Measurements from ENCODE around the gene PAK2.
"Not testable (repeated sequence)": the region's sequence is repeated elsewhere in the genome, so short reads cannot be mapped to it uniquely, and the experiment has no call there.

Gene PAK2

DNA sequence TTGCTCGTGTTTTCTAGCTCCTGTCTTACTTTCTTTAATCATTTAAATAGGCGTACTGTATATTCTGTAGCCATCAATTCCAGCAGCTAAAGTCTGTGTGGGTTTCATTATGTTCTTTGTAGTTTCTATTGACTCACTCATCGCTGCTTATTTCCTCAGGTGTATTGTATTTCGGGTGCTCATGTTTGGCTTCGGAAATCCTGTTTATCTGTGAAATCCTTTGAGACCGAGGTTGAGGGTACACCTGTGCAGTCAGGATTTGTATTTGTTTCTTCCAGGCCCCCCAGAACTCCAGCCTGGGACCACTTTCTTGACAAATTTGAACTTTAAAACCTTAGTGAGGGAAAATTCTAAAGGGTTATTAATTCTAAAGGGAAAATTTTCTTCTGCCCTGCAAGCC, 2.0 kb upstream of the PAK2 start:
- Histone ChIP-seq H3K27me3 (ENCODE audit: control insufficient read depth, insufficient read depth, low read length) (no peaks in the 10 kb centered on the region), H3K36me3 (ENCODE audit: control insufficient read depth, insufficient read depth, low read length) (peaks cover 4% of the 10 kb centered on the region; the same call in 1 of the 2 replicates), H3K4me3 (ENCODE audit: low read depth, low read length) (no peak overlapping the region), H3K4me1 (ENCODE audit: control insufficient read depth, insufficient read depth, low read length) (peaks cover 5% of the 10 kb centered on the region; the same call in 1 of the 2 replicates), H3K27ac (ENCODE audit: low read depth, low read length) (no peak overlapping the region), H3K9me3 (ENCODE audit: control insufficient read depth, insufficient read depth, low read length) (no peaks in the 10 kb centered on the region), H3K9ac (ENCODE audit: low read depth, low read length) (no peak overlapping the region)

DNA sequence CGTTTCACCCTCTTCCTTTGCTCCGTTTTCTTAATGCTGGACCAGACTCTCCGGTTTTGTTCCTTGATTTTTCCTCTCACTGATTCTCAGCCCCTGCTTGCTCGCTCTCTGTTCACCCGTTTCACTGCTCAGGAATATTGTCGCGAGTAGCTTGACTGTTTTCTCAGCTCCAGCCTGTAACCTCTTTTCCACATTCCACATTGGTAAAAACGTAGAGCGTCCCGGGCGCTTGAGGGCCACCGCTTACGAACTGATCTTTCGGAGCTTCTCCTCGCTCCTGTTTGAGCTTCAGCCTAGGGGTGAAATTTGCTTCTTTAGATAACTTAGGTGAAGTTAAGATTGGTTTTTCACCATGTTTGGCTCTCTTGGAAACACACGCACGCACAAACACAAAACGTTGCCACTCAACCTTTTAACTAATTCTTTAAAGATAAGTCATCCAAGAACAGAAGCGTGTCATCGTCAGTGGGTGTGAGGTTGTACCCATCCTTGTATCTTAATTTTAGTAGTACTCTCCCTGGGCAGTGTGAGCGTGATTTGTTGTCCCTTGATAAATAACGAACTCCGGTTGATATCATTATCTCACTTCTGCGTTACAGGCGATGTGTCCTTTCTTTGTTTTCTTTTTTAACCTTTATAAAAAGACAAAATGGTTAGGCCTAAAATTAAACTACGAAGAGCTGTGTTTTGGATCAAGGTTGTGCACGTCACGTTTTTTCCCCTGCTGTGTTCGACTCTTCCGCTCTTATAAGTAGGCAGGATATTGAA, 1.0 kb downstream of the PAK2 start:
- Histone ChIP-seq H3K27ac (ENCODE audit: low read depth, low read length) (peak overlapping the region; percentile 96), H3K36me3 (ENCODE audit: control insufficient read depth, insufficient read depth, low read length) (peaks cover 1% of the 10 kb centered on the region; the same call in 1 of the 2 replicates), H3K4me3 (ENCODE audit: low read depth, low read length) (peak overlapping the region; percentile 98), H3K4me1 (ENCODE audit: control insufficient read depth, insufficient read depth, low read length) (peaks cover 16% of the 10 kb centered on the region), H3K9ac (ENCODE audit: low read depth, low read length) (peak overlapping the region; percentile 93), H3K9me3 (ENCODE audit: control insufficient read depth, insufficient read depth, low read length) (no peaks in the 10 kb centered on the region), H3K27me3 (ENCODE audit: control insufficient read depth, insufficient read depth, low read length) (no peaks in the 10 kb centered on the region)

DNA sequence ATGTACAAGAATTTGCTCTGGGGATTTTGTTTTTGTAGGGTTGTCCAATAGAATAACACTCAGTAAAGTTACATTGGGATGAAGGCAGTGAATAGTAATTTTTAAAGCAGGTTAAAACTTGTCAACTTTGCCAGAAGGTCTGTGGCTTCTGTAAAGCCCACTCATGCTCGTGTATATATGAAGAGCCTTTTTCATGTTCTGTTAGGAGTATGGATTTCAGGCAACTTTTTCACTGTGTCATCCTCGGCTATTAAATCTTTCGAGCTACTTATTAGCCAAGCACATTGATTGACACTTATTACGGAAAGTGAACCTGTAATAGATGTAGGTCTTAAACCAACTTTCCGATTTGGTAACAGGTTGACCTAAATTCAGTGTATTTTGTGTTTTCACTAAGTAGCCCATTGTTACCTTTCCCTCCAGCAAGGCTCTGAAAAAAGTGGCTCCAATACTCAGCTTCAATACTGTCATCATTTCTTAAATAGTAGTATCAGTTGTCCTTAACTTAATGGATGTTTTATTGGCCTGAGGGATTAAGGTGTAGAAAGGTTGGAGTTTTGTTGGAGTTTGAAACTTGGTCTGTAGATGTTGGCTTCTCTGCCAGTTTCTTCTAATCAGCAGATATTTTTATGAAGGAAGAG, 1.7 kb downstream of the PAK2 start:
- Histone ChIP-seq H3K9ac (ENCODE audit: low read depth, low read length) (peak overlapping the region; percentile 93; the same call in 1 of the 2 replicates), H3K36me3 (ENCODE audit: control insufficient read depth, insufficient read depth, low read length) (no peaks in the 10 kb centered on the region), H3K4me1 (ENCODE audit: control insufficient read depth, insufficient read depth, low read length) (peaks cover 16% of the 10 kb centered on the region), H3K27me3 (ENCODE audit: control insufficient read depth, insufficient read depth, low read length) (no peaks in the 10 kb centered on the region), H3K9me3 (ENCODE audit: control insufficient read depth, insufficient read depth, low read length) (no peaks in the 10 kb centered on the region), H3K27ac (ENCODE audit: low read depth, low read length) (no peak overlapping the region), H3K4me3 (ENCODE audit: low read depth, low read length) (peak overlapping the region; percentile 98)

DNA sequence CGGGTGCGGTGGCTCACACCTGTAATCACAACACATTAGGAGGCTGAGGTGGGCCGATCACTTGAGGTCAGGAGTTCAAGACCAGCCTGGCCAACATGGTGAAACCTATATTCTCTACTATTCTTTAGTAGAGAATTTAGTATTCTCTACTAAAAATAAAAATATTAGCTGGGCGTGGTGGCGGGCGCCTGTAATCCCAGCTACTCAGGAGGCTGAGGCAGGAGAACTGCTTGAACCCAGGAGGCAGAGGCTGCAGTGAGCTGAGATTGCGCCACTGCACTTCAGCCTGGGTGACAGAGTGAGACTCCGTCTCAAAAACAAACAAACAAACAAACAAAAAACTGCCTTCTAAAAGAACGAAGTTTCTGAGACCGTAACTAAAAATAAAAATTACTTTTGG, 3.9 kb downstream of the PAK2 start:
- not testable (repeated sequence) for H3K27ac ChIP-seq (ENCODE audit: low read depth, low read length); H3K27me3 ChIP-seq (ENCODE audit: control insufficient read depth, insufficient read depth, low read length); H3K9me3 ChIP-seq (ENCODE audit: control insufficient read depth, insufficient read depth, low read length); H3K4me3 ChIP-seq (ENCODE audit: low read depth, low read length); H3K36me3 ChIP-seq (ENCODE audit: control insufficient read depth, insufficient read depth, low read length); H3K9ac ChIP-seq (ENCODE audit: low read depth, low read length)
- H3K4me1 ChIP-seq (ENCODE audit: control insufficient read depth, insufficient read depth, low read length) = peaks cover 30% of the 10 kb centered on the region

DNA sequence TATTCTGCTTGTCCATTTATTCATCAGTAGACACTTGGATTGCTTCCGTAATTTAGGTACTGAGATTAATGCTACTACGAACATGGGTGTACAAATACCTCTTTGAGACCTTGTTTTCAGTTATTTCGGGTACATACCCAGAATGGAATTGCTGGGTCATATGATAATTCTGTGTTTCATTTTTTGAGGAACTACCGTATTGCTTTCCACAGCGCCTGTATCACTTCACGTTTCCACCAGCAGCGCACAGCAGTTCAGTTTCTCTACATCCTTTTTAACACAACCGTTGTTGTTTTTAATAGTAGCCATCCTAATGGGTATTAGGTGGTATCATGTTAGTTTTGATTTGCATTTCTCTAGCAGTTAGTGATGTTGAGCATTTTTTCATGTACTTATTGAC, 9.5 kb downstream of the PAK2 start:
- H3K36me3 ChIP-seq (ENCODE audit: control insufficient read depth, insufficient read depth, low read length) = peaks cover 23% of the 10 kb centered on the region
- H3K9me3 ChIP-seq (ENCODE audit: control insufficient read depth, insufficient read depth, low read length) = no peaks in the 10 kb centered on the region
- H3K27ac ChIP-seq (ENCODE audit: low read depth, low read length) = no peak overlapping the region
- H3K4me3 ChIP-seq (ENCODE audit: low read depth, low read length) = no peak overlapping the region
- no peaks in the 10 kb centered on the region for H3K27me3 ChIP-seq (ENCODE audit: control insufficient read depth, insufficient read depth, low read length)
- peaks cover 22% of the 10 kb centered on the region for H3K4me1 ChIP-seq (ENCODE audit: control insufficient read depth, insufficient read depth, low read length)
- no peak overlapping the region for H3K9ac ChIP-seq (ENCODE audit: low read depth, low read length)

DNA sequence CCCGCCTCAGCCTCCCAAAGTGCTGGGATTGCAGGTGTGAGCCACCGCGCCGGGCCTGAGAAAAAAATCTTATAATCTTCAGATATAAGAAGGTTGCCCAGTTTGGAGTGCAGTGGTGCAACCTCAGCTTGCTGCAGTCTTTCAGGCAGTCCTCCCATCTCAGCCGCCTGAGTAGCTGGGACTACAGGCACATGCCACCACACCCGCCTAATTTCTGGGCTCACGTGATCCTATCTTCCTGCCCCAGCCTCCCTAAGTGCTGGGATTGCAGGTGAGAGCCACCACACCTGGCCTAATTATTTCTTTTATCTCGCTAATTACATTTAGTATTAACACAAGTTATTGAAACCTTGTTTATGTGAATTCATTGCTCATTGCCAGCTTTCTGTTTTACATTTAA, 13.5 kb downstream of the PAK2 start:
- H3K9me3 ChIP-seq (ENCODE audit: control insufficient read depth, insufficient read depth, low read length) = peaks cover 24% of the 10 kb centered on the region
- H3K27ac ChIP-seq (ENCODE audit: low read depth, low read length) = no peak overlapping the region
- H3K36me3 ChIP-seq (ENCODE audit: control insufficient read depth, insufficient read depth, low read length) = peaks cover 31% of the 10 kb centered on the region
- H3K27me3 ChIP-seq (ENCODE audit: control insufficient read depth, insufficient read depth, low read length) = no peaks in the 10 kb centered on the region
- 0 out of 2 replicates have a peak, but pooled peaks cover under 1% of the 10 kb centered on the region for H3K4me1 ChIP-seq (ENCODE audit: control insufficient read depth, insufficient read depth, low read length)
- H3K4me3 ChIP-seq (ENCODE audit: low read depth, low read length) = no peak overlapping the region
- no peak overlapping the region for H3K9ac ChIP-seq (ENCODE audit: low read depth, low read length)

DNA sequence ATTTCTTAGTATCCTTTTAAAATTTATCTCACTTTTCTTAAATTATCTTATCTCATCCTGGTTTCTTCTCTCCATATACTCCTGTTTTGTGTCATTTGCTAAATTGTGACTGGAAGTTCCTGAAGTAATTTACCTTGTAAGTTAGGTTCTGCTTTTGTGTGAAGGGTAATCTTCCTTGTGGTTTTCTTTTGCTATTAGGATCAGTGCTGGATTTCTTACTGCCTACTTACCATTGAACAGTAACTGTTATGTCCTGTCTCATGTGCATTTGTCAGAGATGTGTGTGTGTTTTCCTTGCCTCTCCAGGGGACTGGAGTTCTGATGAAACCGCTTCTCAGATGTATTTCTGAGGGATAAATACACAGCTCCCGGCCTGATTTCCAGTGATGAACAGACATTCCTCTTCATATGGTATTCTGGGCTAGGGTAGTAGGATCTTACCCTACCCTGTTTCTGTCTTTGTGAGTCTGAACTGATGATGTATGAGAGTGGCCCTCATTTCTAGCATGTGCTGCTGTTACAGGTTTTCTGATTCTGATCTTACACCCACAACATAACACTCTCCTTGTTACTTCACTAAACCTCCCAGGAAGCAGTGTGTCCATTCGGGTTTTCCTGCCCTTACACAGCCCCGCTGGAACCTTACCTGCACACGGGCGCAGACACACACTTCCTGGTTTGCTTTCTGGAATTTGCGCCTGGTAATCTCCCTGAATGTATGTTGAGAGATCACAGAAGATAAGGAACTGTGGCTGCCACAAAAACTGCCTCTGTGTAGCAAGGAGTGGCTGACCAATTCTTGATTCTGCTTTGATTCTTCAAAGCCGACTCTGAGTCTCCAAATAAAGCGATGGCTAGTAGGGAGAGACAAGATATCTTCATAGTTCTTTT, 14.7 kb downstream of the PAK2 start:
- H3K9me3 ChIP-seq (ENCODE audit: control insufficient read depth, insufficient read depth, low read length) = peaks cover 24% of the 10 kb centered on the region
- H3K27me3 ChIP-seq (ENCODE audit: control insufficient read depth, insufficient read depth, low read length) = no peaks in the 10 kb centered on the region
- no peak overlapping the region for H3K9ac ChIP-seq (ENCODE audit: low read depth, low read length)
- H3K4me1 ChIP-seq (ENCODE audit: control insufficient read depth, insufficient read depth, low read length) = no peaks in the 10 kb centered on the region
- no peak overlapping the region for H3K4me3 ChIP-seq (ENCODE audit: low read depth, low read length)
- H3K36me3 ChIP-seq (ENCODE audit: control insufficient read depth, insufficient read depth, low read length) = peaks cover 28% of the 10 kb centered on the region
- H3K27ac ChIP-seq (ENCODE audit: low read depth, low read length) = no peak overlapping the region

DNA sequence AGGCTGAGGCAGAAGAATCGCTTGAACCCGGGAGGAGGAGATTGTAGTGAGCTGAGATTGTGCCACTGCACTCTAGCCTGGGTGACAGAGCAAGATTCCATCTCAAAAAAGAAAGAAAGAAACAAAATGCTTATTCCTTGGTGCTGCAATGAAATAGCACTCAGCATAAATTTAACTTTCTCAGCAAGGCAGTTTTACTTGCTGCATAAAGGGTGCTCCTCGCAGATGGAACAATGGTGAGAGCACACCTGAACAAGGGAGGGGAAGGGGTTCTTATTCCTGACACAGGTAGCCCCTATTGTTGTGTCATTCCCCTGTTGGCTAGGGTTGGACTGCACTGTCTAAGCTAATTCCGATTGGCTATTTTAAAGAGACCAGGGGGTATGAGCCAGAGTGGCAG, 17.1 kb downstream of the PAK2 start:
- Histone ChIP-seq H3K27ac (ENCODE audit: low read depth, low read length) (no peak overlapping the region), H3K36me3 (ENCODE audit: control insufficient read depth, insufficient read depth, low read length) (peaks cover 18% of the 10 kb centered on the region), H3K27me3 (ENCODE audit: control insufficient read depth, insufficient read depth, low read length) (no peaks in the 10 kb centered on the region), H3K9me3 (ENCODE audit: control insufficient read depth, insufficient read depth, low read length) (peaks cover 29% of the 10 kb centered on the region), H3K9ac (ENCODE audit: low read depth, low read length) (no peak overlapping the region), H3K4me3 (ENCODE audit: low read depth, low read length) (no peak overlapping the region), H3K4me1 (ENCODE audit: control insufficient read depth, insufficient read depth, low read length) (no peaks in the 10 kb centered on the region)

DNA sequence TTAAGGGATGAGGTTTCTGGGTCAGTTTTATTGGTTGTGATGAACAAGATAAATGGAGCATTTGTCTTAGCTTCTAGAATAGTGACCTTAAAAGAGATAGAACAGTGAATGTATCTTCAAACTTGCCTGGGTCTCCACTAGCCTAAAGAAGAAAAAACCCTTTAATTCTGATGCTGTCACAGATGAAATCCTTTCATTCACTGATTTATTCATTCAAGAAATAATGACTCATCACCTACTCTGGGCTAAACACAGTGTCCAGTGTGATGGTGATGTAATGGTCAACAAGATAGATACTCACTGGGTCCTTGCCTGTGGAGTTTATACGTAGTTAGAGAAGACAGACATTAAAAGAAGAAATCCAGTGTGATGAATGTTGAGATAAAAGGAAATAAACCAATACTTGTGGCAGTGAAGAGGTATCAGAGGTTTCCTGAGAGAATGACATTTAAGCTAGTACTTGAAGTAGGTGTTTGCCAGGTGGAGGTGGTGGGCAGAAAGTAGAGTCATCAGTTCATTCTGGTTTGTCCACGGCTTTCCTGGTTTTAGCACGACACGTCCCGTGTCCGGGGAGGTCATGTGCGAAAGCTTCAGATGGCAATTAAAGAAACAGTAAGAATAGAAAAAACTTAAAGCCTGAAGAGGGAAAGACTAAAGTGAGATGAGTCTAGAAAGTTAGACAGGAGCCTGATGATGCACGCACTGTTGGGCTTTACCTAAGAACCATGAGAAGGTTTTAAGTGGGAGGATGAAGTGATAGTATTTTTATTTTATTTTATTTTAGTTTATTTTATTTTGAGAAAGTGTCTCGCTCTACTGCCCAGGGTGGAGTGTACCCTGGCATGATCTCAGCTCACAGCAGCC, 18.5 kb downstream of the PAK2 start:
- Histone ChIP-seq H3K36me3 (ENCODE audit: control insufficient read depth, insufficient read depth, low read length) (peaks cover 17% of the 10 kb centered on the region), H3K4me1 (ENCODE audit: control insufficient read depth, insufficient read depth, low read length) (no peaks in the 10 kb centered on the region), H3K4me3 (ENCODE audit: low read depth, low read length) (no peak overlapping the region), H3K27ac (ENCODE audit: low read depth, low read length) (no peak overlapping the region), H3K27me3 (ENCODE audit: control insufficient read depth, insufficient read depth, low read length) (no peaks in the 10 kb centered on the region), H3K9ac (ENCODE audit: low read depth, low read length) (no peak overlapping the region), H3K9me3 (ENCODE audit: control insufficient read depth, insufficient read depth, low read length) (peaks cover 29% of the 10 kb centered on the region)

DNA sequence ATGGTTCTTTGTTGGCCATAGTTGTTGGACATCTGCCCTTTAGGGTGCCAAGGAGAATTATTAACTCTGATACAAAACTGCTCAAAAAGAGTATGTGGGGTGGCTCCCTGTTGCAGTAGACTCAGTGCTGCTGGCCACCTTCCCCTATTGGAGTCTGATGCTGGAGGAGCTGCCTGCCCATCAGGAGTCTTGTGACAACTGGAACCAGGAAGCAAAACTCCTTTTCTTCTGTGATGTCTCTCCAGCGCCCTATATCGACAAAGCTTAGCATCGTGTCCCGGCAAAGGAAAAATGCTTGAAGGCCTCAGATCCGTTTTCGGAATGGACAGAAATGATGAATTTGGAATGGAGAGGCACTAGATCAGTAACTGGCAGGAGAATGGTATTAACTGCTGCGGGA, 23.5 kb downstream of the PAK2 start:
- H3K9me3 ChIP-seq (ENCODE audit: control insufficient read depth, insufficient read depth, low read length) = peaks cover 4% of the 10 kb centered on the region
- H3K27me3 ChIP-seq (ENCODE audit: control insufficient read depth, insufficient read depth, low read length) = no peaks in the 10 kb centered on the region
- no peaks in the 10 kb centered on the region for H3K4me1 ChIP-seq (ENCODE audit: control insufficient read depth, insufficient read depth, low read length)
- peaks cover 14% of the 10 kb centered on the region for H3K36me3 ChIP-seq (ENCODE audit: control insufficient read depth, insufficient read depth, low read length)
- no peak overlapping the region for H3K9ac ChIP-seq (ENCODE audit: low read depth, low read length)
- H3K4me3 ChIP-seq (ENCODE audit: low read depth, low read length) = no peak overlapping the region
- H3K27ac ChIP-seq (ENCODE audit: low read depth, low read length) = no peak overlapping the region

All from HUES48 (cell line).